GM18909 (cell line): ENCODE results near the gene CDH2.

ENCODE experiments used
- ATAC-seq: cut with Tn5 transposase; IDR thresholded peaks from one replicate; pipeline ENCODE4 v1.9.1; 2021; ENCODE audit warnings: mild to moderate bottlenecking; ENCODE audit not compliant: unreplicated experiment, poor library complexity

Gene CDH2

DNA sequence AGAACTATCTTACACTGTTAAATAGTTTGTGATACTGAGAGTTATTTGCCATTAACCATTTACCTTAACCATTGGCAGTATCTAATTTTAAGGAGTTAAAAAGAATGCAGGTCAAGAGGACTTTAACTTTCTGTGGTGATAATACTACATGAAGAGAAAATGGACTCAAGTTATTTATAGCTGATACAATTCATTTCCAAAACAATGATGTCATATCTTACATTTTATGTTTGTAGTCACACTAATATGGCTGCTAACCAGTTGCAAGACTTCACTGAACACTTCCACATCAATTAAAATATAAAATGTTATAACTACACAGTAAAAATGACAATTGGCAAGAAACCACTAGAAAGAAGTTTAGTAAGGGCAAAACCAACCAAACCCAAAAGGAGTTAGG lies 77.7 kb downstream of the CDH2 start:
- no peak for ATAC-seq

DNA sequence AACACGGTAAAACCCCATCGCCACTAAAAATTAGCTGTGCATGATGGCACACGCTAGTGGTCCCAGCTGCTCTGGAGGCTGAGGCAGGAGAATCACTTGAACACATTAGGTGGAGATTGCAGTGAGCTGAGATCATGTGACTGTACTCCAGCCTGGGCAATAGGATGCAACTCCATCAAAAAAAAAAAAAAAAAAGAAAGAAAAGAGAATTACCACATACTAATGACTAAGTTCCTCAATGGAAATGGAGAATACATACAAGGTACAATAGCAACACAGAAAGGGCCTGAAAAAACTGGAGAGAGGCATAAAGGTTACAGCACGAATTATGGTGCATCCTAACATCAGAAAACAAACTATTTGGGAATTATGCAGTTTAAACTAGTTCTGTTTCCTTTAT lies 81.3 kb downstream of the CDH2 start:
- ATAC-seq: no peak

GRCh38 chr18:28095041-28095440 lies 81.9 kb downstream of the CDH2 start:
- ATAC-seq: no peak

DNA sequence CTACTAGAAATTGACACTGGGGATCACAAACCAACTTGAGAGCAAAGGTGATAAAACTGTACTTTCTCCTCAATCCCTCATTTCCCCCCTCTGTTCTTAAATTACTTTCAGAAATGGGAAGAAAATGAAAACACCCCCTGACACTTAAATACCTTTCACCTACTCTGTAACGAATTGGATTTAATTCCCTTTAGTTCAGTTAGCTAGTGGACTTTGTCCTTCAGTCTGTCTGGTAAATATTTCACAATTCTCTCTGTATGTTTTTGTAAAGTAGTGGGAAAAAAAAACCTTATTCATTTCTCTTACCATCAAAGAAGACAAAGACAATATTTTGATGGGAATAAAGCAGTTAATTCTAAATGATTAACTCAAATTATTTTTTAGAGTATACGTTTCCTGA lies 85.7 kb downstream of the CDH2 start:
- no peak for ATAC-seq

DNA sequence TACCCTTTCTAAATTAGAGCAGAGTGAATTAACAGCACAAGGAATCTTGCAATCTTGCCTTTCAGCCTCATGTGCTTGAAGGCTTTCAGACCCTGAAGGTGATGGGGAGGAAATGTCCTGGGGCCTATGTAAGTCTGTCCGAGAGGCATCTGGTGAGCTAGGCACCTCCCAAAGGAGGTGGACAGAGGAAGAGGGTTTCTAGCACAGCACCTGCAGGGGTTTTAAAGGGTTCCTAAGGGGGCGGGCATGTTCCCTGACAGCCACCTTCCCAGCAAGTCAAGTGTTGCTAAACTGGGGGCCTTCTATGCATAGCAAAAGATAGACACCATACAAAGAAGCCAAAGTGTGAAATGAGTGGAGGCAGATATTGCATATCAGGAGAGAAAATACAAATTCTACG lies 88.5 kb downstream of the CDH2 start:
- no peak for ATAC-seq

GRCh38 chr18:28086670-28087552 lies 90.0 kb downstream of the CDH2 start:
- no peak for ATAC-seq

DNA sequence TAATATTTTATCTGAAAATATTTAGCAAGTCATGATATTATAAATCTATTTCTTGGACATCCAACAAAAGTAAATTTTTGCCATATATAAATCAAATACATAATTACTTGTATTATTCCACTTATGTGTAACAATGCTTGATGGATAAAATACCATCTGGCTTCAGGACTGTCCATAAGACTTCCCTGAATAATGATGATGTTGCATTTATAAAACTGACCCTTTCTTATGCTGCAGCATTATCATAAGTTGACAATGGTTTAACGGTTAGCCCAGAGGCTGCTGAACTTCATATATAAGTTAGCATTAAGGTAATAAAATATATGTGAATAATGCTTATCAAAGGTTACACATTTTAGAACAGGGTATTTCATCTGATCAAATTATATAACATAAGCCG lies 95.4 kb downstream of the CDH2 start:
- no peak for ATAC-seq

GRCh38 chr18:28080876-28081300 lies 96.0 kb downstream of the CDH2 start:
- ATAC-seq: peak; percentile 53

GRCh38 chr18:28079883-28080282 lies 97.0 kb downstream of the CDH2 start:
- ATAC-seq: no peak

DNA sequence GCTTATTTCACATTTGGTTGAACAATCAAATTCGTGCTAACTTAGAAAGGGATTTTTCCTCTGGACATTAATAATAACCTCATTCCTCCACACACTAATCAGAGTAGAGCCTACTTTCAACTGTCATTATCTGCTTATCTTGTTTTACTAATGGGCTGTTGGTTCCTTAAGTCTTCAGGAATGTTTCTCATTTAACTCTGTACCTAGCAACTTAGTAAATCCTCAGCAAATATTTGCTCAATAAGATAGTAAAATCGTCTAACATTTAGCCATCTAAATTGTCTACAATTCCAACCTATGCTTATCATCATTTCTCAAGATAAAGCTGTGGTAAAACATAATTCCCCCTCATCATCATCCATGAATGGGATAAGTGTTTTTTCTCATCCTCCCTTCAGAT lies 98.1 kb downstream of the CDH2 start:
- ATAC-seq: no peak

GRCh38 chr18:28078298-28078697 lies 98.6 kb downstream of the CDH2 start:
- no peak for ATAC-seq

GRCh38 chr18:28075501-28075900 lies 101.4 kb downstream of the CDH2 start:
- no peak for ATAC-seq

DNA sequence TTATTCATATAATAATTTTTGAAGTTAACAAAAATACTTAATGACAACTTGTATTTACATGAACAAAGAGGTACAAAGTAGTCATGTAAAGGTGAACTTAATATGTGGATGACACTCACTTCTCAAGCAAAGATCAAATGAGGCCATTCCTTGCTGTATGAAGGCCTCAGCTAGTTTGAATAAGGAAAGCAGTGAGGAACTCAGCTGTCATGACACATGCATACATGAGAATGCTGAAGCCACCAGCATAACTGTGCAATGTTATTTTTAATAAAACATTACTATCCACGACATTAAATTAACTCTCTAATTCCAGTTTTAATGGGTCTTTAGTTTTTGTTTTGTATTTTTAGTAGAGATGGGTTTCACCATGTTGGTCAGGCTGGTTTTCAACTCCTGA lies 102.9 kb downstream of the CDH2 start:
- no peak for ATAC-seq

DNA sequence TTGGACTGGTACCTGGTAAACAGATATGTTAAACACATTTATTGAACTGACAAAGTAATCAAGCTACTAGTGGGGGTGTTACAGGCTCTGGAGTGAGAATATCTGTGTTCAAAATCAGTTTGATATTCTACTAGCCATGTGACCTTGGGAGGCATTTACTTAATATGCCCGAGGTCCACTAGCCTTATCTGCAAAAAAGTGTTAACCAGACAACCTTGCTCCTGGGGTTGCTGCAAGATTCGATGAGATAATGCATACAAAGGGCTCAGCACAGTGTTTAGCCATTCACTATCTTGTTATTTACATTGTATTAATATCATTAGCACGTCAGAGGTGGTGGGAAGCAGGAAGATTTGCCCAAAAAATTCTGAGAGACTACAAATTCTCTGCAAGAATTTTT lies 103.3 kb downstream of the CDH2 start:
- ATAC-seq: no peak

DNA sequence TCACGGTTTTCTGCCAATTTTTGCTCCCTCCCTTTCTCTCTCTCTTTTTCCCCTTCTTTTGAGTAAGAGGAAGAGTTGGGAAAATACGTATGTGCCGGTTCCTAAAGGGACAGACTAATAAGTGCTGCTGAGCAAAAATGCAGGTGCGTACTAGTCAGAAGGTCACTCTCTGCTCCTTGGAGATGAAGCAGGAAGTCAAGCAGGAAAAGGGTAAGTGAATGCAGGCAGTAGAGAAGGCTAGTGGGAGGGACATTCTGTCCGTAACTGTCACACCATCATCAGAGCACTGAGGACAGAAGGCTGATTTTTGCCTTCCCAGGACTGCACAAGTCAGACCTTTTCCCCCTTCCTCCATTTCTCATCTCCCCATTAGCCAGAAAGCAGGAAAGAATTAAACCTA lies 105.7 kb downstream of the CDH2 start:
- no peak for ATAC-seq

GRCh38 chr18:28068207-28068606 lies 108.7 kb downstream of the CDH2 start:
- no peak for ATAC-seq

DNA sequence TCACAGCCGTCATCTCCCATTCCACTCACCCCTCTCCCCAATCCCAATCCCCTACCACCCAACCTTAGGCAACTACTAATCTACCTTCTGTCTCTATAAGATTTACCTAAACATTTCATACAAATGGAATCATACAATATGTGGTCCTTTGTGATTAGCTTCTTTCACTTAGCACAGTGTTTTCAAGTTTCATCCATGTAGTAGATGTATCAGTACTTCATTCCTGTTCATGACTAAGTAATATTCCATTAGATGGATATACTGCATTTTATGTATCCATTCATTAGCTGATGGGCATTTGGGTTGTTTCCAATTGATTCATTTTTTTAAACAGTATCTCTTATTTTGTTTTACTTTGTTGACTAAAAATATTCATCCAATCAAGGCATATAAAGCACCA lies 109.6 kb downstream of the CDH2 start:
- no peak for ATAC-seq

DNA sequence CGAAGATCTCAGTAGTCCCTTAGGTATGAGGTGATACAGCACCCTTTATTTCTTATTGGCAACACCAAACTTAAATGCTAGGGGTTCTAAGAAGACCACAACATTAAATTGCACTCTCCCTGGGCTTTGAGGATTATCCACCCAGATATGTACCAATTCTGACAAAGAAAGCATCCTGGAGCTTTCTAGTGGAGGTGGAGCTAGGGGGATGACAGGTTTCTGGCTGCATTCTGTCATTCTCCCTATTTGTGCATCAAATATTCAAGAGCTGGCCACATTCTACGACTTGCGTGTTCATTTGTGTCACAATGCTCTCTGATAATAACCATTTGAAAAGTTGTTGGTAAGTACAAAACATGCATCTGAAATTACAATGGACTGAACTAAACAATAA lies 111.1 kb downstream of the CDH2 start:
- no peak for ATAC-seq

DNA sequence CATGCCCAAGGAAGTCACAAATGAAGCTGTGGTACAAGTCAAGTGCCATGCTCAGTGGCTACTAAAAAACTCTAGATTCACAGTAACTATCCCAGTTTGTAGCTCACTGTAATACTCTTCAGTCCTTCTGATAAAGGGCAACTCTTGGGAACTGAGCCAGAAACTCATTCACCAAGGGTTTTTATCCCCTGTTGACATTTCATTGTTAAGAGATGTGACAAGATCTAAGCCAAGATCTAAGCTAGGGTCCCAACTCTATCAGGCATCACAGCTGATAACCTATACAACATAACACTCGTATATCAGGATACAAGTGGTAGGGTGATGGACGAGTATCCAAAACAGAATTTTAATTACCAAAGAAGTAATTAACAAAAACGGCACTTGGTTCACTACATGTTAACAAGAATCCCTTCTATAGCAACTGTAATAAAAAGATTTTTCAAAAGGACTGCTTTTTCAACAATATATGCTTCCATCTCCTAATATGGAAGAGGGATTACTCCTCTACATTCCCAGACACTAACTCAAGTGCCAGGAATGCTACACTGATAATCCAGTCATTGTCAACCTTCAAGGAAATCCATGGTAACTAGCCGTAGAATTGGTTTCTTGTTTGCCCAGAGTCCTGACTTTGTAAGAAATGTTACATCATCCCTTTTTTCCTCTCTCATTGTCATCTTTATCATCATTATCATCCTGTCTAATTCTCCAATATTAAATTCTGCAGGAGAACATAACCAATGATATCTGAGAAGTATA lies 111.7 kb downstream of the CDH2 start:
- ATAC-seq: no peak

GRCh38 chr18:28063926-28064325 lies 113.0 kb downstream of the CDH2 start:
- no peak for ATAC-seq

- no peak for ATAC-seq
Observed at GRCh38 chr18:28063271-28063761, 113.6 kb downstream of the CDH2 start.
